Measurements from ENCODE around the gene KDM4B.

DNA sequence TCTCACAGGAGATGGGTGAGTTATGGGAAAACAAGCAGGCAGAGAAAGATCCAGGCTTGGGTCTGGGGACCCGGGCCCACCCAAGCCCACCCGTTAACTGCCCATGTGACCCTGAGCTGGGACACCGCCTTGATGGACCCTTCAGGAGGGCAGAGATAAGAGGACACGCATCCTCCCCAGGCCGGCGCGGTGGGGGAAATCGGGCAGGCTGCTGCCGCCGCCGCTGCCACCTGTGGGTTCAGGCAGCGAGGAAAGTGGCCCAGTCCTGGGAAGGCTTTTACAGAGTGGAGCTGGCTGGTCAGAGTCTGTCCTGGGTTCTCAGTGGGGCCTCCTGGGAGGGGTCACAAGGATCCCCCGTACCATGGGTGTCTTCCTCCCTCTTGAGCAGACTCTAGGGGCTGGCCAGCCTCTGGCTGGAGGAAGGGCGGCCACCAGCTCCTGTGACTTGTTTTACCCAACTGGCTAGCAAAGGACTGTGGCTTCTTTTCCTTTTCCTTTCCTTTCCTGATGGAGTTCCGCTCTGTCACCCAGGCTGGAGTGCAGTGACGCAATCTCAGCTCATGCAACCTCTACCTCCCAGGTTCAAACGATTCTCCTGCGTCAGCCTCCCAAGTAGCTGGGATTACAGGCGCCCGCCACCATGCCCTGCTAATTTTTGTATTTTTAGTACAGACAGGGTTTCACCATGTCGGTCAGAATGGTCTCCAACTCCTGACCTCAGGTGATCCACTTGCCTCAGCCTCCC lies 155.4 kb downstream of the KDM4B start:
- TF ChIP-seq CTCF (conservative IDR thresholded peaks at IDR 0.05 in 1 of 2, IDR thresholded peaks at IDR 0.05 in 1 of 2; ENCODE audit: low read depth in 1 of 2, low read length in 2 of 2) (no peak), EZH2 (IDR thresholded peaks at IDR 0.05; ENCODE audit: low read length, missing control alignments) (no peak)
